ENCODE results near the gene SYNE4. TPM values are rescaled to one million over a fixed set of nuclear protein-coding genes. Genes with fewer than 3 reads are reported as not detected.

SYNE4 gene
- total RNA-seq, 1 experiment from 2014 or later: 1.1 TPM

GRCh38 chr19:36009220-36009619, 607 bp upstream of the SYNE4 start:
- TF ChIP-seq CTCF (IDR thresholded peaks at IDR 0.05): no peak
- 0 out of 4 replicates have a peak, but pooled peaks of 1 of the 2 experiments have one; percentile 9 for TF ChIP-seq REST (IDR thresholded peaks at IDR 0.05; ENCODE audit: insufficient read depth in 1 of 2, low read depth in 2 of 2, low read length in 1 of 2)
- TF ChIP-seq POLR2AphosphoS5 (IDR thresholded peaks at IDR 0.05; ENCODE audit: low read depth, low read length): no peak; the same call in 1 of the 2 replicates
- TF ChIP-seq SIN3A (IDR thresholded peaks at IDR 0.05; ENCODE audit: borderline replicate concordance, insufficient read depth, low read depth, low read length): no peak; the same call in 1 of the 2 replicates
- intact Hi-C loops (cut with micrococcal nuclease; ENCODE audit: unreplicated experiment) (no loop called here), in situ Hi-C loops (cut with HindIII; ENCODE audit: low pct_unique_long_range_greater_than_20kb, low sequenced_read_pairs) (no loop called here)
- H3K27me3 ChIP-seq (ENCODE audit: control insufficient read depth, insufficient read depth, low read length): no peaks in the 10 kb centered on the region
- H3K4me3 ChIP-seq (ENCODE audit: low read depth in 2 of 2, low read length in 2 of 2): peak overlapping the region; percentile 46 to 64
- BruUV-seq (replicated peaks): no TSS peak
- H3K27ac ChIP-seq (ENCODE audit: low read length): peak overlapping the region; percentile 71
- ChIA-PET POLR2A (no interaction called here), CTCF (no interaction called here)
- ATAC-seq: peak; percentile 80
- H3K4me1 ChIP-seq (ENCODE audit: control insufficient read depth, insufficient read depth, low read length): peaks cover 16% of the 10 kb centered on the region; the same call in 1 of the 2 replicates
- no peaks in the 10 kb centered on the region for H3K36me3 ChIP-seq (ENCODE audit: control insufficient read depth, insufficient read depth, low read length)
- DNase-seq (ENCODE audit: low read depth, low spot score): no peak
- H3K9me3 ChIP-seq (ENCODE audit: control insufficient read depth, insufficient read depth, low read depth, low read length): no peaks in the 10 kb centered on the region

GRCh38 chr19:36006955-36007354, 1.7 kb downstream of the SYNE4 start:
- CTCF ChIA-PET: no interaction called here
- ATAC-seq (no peak), DNase-seq (ENCODE audit: low read depth, low spot score) (no peak)
- no TSS peak for BruUV-seq (replicated peaks)
- POLR2A ChIA-PET: no interaction called here
- Histone ChIP-seq H3K4me3 (ENCODE audit: low read depth in 2 of 2, low read length in 2 of 2) (no peak overlapping the region), H3K36me3 (ENCODE audit: control insufficient read depth, insufficient read depth, low read length) (no peaks in the 10 kb centered on the region), H3K27me3 (ENCODE audit: control insufficient read depth, insufficient read depth, low read length) (no peaks in the 10 kb centered on the region), H3K4me1 (ENCODE audit: control insufficient read depth, insufficient read depth, low read length) (peaks cover 10% of the 10 kb centered on the region; the same call in 1 of the 2 replicates), H3K27ac (ENCODE audit: low read length) (no peak overlapping the region), H3K9me3 (ENCODE audit: control insufficient read depth, insufficient read depth, low read depth, low read length) (no peaks in the 10 kb centered on the region)
- in situ Hi-C loops (cut with HindIII; ENCODE audit: low pct_unique_long_range_greater_than_20kb, low sequenced_read_pairs) (no loop called here), intact Hi-C loops (cut with micrococcal nuclease; ENCODE audit: unreplicated experiment) (no loop called here)
- TF ChIP-seq POLR2AphosphoS5 (IDR thresholded peaks at IDR 0.05; ENCODE audit: low read depth, low read length) (no peak), REST (IDR thresholded peaks at IDR 0.05; ENCODE audit: insufficient read depth in 1 of 2, low read depth in 2 of 2, low read length in 1 of 2) (no peak), TCF7L2 (IDR thresholded peaks at IDR 0.05; ENCODE audit: low read depth, low read length) (no peak), CTCF (IDR thresholded peaks at IDR 0.05) (no peak), SIN3A (IDR thresholded peaks at IDR 0.05; ENCODE audit: borderline replicate concordance, insufficient read depth, low read depth, low read length) (no peak)

Data from Panc1 (cell line).